Measurements from ENCODE around the gene MAP4K1.
"Not testable (repeated sequence)": the region's sequence is repeated elsewhere in the genome, so short reads cannot be mapped to it uniquely, and the experiment has no call there.

The MAP4K1 gene

GRCh38 chr19:38647966-38648768, 30.4 kb upstream of the MAP4K1 start:
- no peaks in the 10 kb centered on the region for H3K9me3 ChIP-seq (ENCODE audit: low read length)

DNA sequence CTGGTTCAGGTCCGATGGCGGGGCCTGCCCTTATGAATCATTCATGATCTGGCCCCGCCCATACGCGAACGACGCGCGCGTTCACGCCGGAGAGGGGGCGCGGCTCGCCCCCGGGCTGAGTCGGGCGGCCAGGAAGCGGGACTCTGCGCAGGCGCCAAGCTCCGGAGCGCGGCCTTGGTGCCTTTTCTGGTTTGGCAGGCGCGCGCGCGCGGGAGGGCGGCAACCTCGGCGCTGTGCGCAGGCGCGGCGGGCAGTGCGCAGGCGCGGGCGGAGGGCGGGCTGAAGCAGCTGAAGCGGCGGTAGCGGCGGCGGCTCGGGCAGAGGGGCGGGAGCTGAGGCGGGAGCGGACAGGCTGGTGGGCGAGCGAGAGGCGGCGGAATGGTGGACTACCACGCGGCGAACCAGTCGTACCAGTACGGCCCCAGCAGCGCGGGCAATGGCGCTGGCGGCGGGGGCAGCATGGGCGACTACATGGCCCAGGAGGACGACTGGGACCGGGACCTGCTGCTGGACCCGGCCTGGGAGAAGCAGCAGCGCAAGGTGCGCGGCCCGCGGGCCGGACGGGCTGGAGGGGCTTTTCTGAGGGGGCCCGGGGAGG, 29.7 kb upstream of the MAP4K1 start, which contains the start of gene ACTN4:
Gene ACTN4 (plus strand): TSS at position 282 of the 598 bp plus-strand sequence. CDS start 97 bp downstream, at position 379.
- peak within 1 kb of the TSS; percentile 52 for H2AFZ ChIP-seq (ENCODE audit: low read depth, low read length)
- no peaks in the 10 kb centered on the region for H3K9me3 ChIP-seq (ENCODE audit: low read length)
- H3K4me1 ChIP-seq (ENCODE audit: insufficient read depth, low read length): peaks cover 17% of the 10 kb centered on the region
- no peaks in the 10 kb centered on the region for H3K36me3 ChIP-seq (ENCODE audit: insufficient read depth, low read length)
- H3K4me3 ChIP-seq (ENCODE audit: low read length): peak within 1 kb of the TSS; percentile 99
- H3K27me3 ChIP-seq (ENCODE audit: insufficient read depth, low read length): no peaks in the 10 kb centered on the region

More at GRCh38 chr19:38647966-38648768, 30.4 kb upstream of the MAP4K1 start:
- no peaks in the 10 kb centered on the region for H3K36me3 ChIP-seq (ENCODE audit: insufficient read depth, low read length)
- H2AFZ ChIP-seq (ENCODE audit: low read depth, low read length): peak overlapping the region; percentile 35
- H3K4me3 ChIP-seq (ENCODE audit: low read length): peak overlapping the region; percentile 99
- H3K27me3 ChIP-seq (ENCODE audit: insufficient read depth, low read length): no peaks in the 10 kb centered on the region
- peaks cover 17% of the 10 kb centered on the region for H3K4me1 ChIP-seq (ENCODE audit: insufficient read depth, low read length)

DNA sequence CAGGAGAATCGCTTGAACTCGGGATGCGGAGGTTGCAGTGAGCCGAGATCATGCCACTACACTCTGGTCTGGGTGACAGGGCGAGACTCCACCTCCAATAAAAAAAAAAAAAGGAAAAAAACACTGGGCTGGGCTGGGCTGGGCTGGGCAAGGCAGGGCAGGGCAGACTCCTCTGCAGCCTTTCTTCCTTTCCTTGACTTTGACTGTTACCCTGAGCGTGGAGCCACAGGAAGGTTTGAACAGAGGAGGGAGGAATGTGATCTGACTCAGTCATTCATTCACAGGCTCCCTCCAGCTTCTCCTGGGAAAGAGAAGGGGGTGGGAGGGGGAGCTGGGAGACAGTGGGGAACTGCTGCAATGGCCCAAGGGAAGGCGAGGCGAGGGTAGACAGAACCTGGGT, 27.0 kb upstream of the MAP4K1 start:
- H3K4me1 ChIP-seq (ENCODE audit: insufficient read depth, low read length): peaks cover 11% of the 10 kb centered on the region
- H3K36me3 ChIP-seq (ENCODE audit: insufficient read depth, low read length): no peaks in the 10 kb centered on the region
- H3K9me3 ChIP-seq (ENCODE audit: low read length): no peaks in the 10 kb centered on the region
- no peak overlapping the region for H3K4me3 ChIP-seq (ENCODE audit: low read length)
- no peaks in the 10 kb centered on the region for H3K27me3 ChIP-seq (ENCODE audit: insufficient read depth, low read length)
- H2AFZ ChIP-seq (ENCODE audit: low read depth, low read length): no peak overlapping the region

- H3K4me1 ChIP-seq (ENCODE audit: insufficient read depth, low read length): no peaks in the 10 kb centered on the region
- no peak overlapping the region for H2AFZ ChIP-seq (ENCODE audit: low read depth, low read length)
- H3K36me3 ChIP-seq (ENCODE audit: insufficient read depth, low read length): no peaks in the 10 kb centered on the region
- H3K4me3 ChIP-seq (ENCODE audit: low read length): no peak overlapping the region
- no peaks in the 10 kb centered on the region for H3K9me3 ChIP-seq (ENCODE audit: low read length)
- no peaks in the 10 kb centered on the region for H3K27me3 ChIP-seq (ENCODE audit: insufficient read depth, low read length)
Measured at GRCh38 chr19:38642176-38642575, 24.4 kb upstream of the MAP4K1 start.

GRCh38 chr19:38640368-38640767, 22.6 kb upstream of the MAP4K1 start:
- H3K36me3 ChIP-seq (ENCODE audit: insufficient read depth, low read length): peaks cover 15% of the 10 kb centered on the region
- no peaks in the 10 kb centered on the region for H3K9me3 ChIP-seq (ENCODE audit: low read length)
- no peaks in the 10 kb centered on the region for H3K27me3 ChIP-seq (ENCODE audit: insufficient read depth, low read length)
- no peak overlapping the region for H2AFZ ChIP-seq (ENCODE audit: low read depth, low read length)
- H3K4me3 ChIP-seq (ENCODE audit: low read length): no peak overlapping the region
- no peaks in the 10 kb centered on the region for H3K4me1 ChIP-seq (ENCODE audit: insufficient read depth, low read length)

DNA sequence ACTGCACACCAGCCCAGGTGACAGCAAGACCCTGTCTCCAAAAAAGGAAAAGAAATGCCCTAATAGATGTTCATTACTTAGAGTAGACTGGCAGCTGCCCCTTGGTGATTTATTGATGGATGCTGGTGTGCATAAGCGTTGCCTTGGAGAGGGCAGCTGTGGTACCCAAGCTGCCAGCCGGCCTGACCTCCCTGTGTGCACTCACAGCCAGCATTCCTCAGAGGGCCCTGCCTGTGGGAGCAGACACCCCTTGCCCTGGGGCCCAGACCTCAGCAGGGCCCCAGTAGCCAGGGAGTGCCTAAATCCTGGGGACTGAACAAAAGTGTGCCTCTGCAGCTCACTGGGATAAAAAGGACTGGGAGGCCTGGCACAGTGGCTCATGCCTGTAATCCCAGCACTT, 21.9 kb upstream of the MAP4K1 start:
- Histone ChIP-seq H2AFZ (ENCODE audit: low read depth, low read length) (no peak overlapping the region), H3K9me3 (ENCODE audit: low read length) (no peaks in the 10 kb centered on the region), H3K27me3 (ENCODE audit: insufficient read depth, low read length) (no peaks in the 10 kb centered on the region), H3K4me3 (ENCODE audit: low read length) (no peak overlapping the region), H3K36me3 (ENCODE audit: insufficient read depth, low read length) (peaks cover 21% of the 10 kb centered on the region), H3K4me1 (ENCODE audit: insufficient read depth, low read length) (no peaks in the 10 kb centered on the region)

DNA sequence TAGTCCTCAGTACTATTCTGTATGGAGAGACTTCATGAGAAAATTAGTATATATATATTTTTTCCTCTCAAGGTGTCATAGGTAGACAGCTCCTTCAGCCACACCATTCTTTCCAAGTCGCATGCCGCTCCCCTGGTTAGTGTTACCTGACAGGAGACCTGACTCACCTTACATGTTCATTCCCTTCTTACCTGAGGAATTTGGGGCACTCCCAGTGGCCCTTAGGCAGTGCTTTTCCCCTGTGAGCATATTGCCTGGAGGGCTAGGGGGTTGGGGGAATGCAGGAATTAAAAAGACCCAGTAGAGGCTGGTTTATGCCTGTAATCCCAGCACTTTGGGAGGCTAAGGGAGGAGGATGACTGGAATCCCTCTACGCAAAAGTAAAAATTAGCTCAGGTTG, 20.7 kb upstream of the MAP4K1 start:
- no peaks in the 10 kb centered on the region for H3K9me3 ChIP-seq (ENCODE audit: low read length)
- H2AFZ ChIP-seq (ENCODE audit: low read depth, low read length): no peak overlapping the region
- H3K4me1 ChIP-seq (ENCODE audit: insufficient read depth, low read length): no peaks in the 10 kb centered on the region
- H3K27me3 ChIP-seq (ENCODE audit: insufficient read depth, low read length): no peaks in the 10 kb centered on the region
- H3K4me3 ChIP-seq (ENCODE audit: low read length): no peak overlapping the region
- H3K36me3 ChIP-seq (ENCODE audit: insufficient read depth, low read length): peaks cover 21% of the 10 kb centered on the region

DNA sequence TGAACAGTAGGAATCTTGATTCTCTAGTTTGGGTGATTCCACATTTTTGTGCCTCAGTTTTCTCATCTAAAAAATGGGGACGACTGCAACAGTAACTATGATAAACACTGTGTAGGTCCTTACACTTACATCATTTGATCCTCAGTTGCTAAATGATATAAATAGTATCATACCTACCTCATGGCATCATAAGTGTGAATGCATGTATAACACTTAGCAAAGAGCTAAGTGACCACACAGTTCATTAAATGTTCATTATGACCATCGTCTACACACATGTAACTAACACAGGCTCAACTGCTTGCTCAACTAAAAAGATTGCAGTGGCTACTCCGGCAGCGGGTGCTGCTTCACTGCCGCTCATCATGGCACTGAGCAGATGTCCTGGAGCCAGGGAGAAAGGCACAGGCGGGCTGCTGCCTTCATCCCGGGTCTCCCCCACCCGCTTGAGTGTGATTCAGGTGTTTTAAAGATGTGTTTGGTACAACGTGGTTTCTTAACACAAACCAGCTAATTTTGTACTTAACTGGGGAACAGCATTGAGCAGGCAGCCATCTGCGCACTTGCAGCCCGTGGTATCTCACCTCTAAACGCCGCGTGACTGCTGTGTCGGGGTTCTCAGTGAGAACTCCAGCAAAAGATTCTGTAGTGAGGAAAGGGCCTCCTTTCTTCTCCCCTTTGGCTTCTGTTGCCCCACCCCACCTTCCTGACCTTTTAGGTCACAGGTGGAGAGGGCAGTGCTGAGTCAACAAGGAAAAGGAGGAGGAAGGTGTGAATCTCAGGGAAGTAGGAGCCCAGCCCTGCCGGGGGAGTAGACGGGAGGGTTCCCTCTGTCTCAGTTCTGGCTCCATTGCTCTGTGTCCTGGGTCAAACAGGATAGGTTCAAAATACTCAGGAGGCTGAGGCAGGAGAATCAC, 18.0 kb upstream of the MAP4K1 start:
- Histone ChIP-seq H2AFZ (ENCODE audit: low read depth, low read length) (no peak overlapping the region), H3K27me3 (ENCODE audit: insufficient read depth, low read length) (no peaks in the 10 kb centered on the region), H3K4me1 (ENCODE audit: insufficient read depth, low read length) (no peaks in the 10 kb centered on the region), H3K36me3 (ENCODE audit: insufficient read depth, low read length) (peaks cover 31% of the 10 kb centered on the region), H3K9me3 (ENCODE audit: low read length) (no peaks in the 10 kb centered on the region), H3K4me3 (ENCODE audit: low read length) (no peak overlapping the region)

- Histone ChIP-seq H3K36me3 (ENCODE audit: insufficient read depth, low read length) (peaks cover 37% of the 10 kb centered on the region), H3K27me3 (ENCODE audit: insufficient read depth, low read length) (no peaks in the 10 kb centered on the region), H2AFZ (ENCODE audit: low read depth, low read length) (no peak overlapping the region), H3K9me3 (ENCODE audit: low read length) (no peaks in the 10 kb centered on the region), H3K4me3 (ENCODE audit: low read length) (no peak overlapping the region), H3K4me1 (ENCODE audit: insufficient read depth, low read length) (no peaks in the 10 kb centered on the region)
Measured at GRCh38 chr19:38634757-38635482, 17.2 kb upstream of the MAP4K1 start.

- Histone ChIP-seq H2AFZ (ENCODE audit: low read depth, low read length) (no peak overlapping the region), H3K4me3 (ENCODE audit: low read length) (no peak overlapping the region), H3K9me3 (ENCODE audit: low read length) (no peaks in the 10 kb centered on the region), H3K36me3 (ENCODE audit: insufficient read depth, low read length) (peaks cover 55% of the 10 kb centered on the region), H3K4me1 (ENCODE audit: insufficient read depth, low read length) (no peaks in the 10 kb centered on the region), H3K27me3 (ENCODE audit: insufficient read depth, low read length) (no peaks in the 10 kb centered on the region)
Measured at GRCh38 chr19:38632476-38633213, 14.9 kb upstream of the MAP4K1 start.

DNA sequence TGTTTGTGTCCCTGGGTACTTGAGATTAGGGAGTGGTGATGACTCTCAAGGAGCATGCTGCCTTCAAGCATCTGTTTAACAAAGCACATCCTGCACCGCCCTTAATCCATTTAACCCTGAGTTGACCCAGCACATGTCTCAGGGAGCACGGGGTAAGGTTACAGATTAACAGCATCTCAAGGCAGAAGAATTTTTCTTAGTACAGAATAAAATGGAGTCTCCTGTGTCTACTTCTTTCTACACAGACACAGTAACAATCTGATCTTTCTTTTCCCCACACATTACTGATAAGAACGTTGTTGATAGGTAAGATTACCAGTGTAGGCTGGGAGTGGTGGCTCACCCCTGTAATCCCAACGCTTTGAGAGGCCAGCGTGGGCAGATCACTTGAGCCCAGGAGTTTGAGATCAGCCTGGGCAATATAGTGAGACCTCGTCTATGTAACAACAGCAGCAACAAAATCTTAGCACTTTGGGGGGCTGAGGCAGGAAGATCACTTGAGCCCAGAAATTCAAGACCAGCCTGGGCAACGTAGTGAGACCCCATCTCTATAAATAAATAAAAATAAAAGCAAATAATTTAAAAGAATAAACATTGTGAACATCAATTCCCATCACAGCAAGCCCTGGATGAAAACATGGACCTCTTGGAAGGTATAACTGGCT, 14.2 kb upstream of the MAP4K1 start:
- peaks cover 59% of the 10 kb centered on the region for H3K36me3 ChIP-seq (ENCODE audit: insufficient read depth, low read length)
- not testable (repeated sequence) for H3K9me3 ChIP-seq (ENCODE audit: low read length); H2AFZ ChIP-seq (ENCODE audit: low read depth, low read length); H3K4me3 ChIP-seq (ENCODE audit: low read length); H3K4me1 ChIP-seq (ENCODE audit: insufficient read depth, low read length); H3K27me3 ChIP-seq (ENCODE audit: insufficient read depth, low read length)

DNA sequence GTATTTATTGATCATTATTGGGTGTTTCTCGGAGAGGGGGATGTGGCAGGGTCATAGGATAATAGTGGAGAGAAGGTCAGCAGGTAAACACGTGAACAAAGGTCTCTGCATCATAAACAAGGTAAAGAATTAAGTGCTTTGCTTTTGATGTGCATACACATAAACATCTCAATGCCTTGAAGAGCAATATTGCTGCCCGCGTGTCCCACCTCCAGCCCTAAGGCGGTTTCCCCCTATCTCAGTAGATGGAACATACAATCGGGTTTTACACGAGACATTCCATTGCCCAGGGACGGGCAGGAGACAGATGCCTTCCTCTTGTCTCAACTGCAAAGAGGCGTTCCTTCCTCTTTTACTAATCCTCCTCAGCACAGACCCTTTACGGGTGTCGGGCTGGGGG, 13.5 kb upstream of the MAP4K1 start:
- not testable (repeated sequence) for H3K4me1 ChIP-seq (ENCODE audit: insufficient read depth, low read length); H3K4me3 ChIP-seq (ENCODE audit: low read length); H3K27me3 ChIP-seq (ENCODE audit: insufficient read depth, low read length); H2AFZ ChIP-seq (ENCODE audit: low read depth, low read length); H3K9me3 ChIP-seq (ENCODE audit: low read length)
- H3K36me3 ChIP-seq (ENCODE audit: insufficient read depth, low read length): peaks cover 57% of the 10 kb centered on the region
